Nephron progenitor cell (in vitro differentiated cells): Measurements from ENCODE around the gene MAT2B.
A peak's percentile ranks its signal among the peaks of the same experiment; 100 is the strongest.

ENCODE experiments used
- DNase-seq: peaks from one replicate; pipeline ENCODE4 v3.0.0; 2021
- H3K27ac Mint-ChIP-seq: 2 replicates; pipeline ENCODE4 v1.8.0; 2021; ENCODE audit warnings: mild to moderate bottlenecking, moderate library complexity, mixed read lengths
- H3K27me3 Mint-ChIP-seq: 2 replicates; pipeline ENCODE4 v1.8.0; 2021; ENCODE audit warnings: mild to moderate bottlenecking, low read depth, mixed read lengths; ENCODE audit not compliant: poor library complexity
- H3K36me3 Mint-ChIP-seq: 2 replicates; pipeline ENCODE4 v1.8.0; 2021; ENCODE audit warnings: low read depth, mixed read lengths
- H3K4me1 Mint-ChIP-seq: 2 replicates; pipeline ENCODE4 v1.8.0; 2021; ENCODE audit warnings: mixed read lengths
- H3K4me3 Mint-ChIP-seq: 2 replicates; pipeline ENCODE4 v1.8.0; 2021; ENCODE audit warnings: mild to moderate bottlenecking, moderate library complexity, mixed read lengths
- H3K9me3 Mint-ChIP-seq: 2 replicates; pipeline ENCODE4 v1.8.0; 2021; ENCODE audit warnings: mild to moderate bottlenecking, moderate library complexity, mixed read lengths
- CTCF ChIP-seq: fragments of 200-600 bp; sonication (generic); IDR thresholded peaks from 2 replicates; pipeline ENCODE4 v1.5.0; 2021; ENCODE audit warnings: antibody characterized with exemption

The MAT2B gene

GRCh38 chr5:163563112-163563511 lies 57.7 kb downstream of the MAT2B start:
- TF ChIP-seq CTCF = no peak
- Mint-ChIP-seq H3K27me3 (peaks cover 44% of the 10 kb centered on the region), H3K36me3 (no peaks in the 10 kb centered on the region), H3K9me3 (no peaks in the 10 kb centered on the region), H3K27ac (no peak overlapping the region), H3K4me3 (no peak overlapping the region), H3K4me1 (peaks cover 38% of the 10 kb centered on the region)
- no peak for DNase-seq

GRCh38 chr5:163563880-163564279 lies 58.5 kb downstream of the MAT2B start:
- H3K27me3 Mint-ChIP-seq = peaks cover 52% of the 10 kb centered on the region
- no peak for TF ChIP-seq CTCF
- peaks cover 38% of the 10 kb centered on the region for H3K4me1 Mint-ChIP-seq
- no peak overlapping the region for H3K4me3 Mint-ChIP-seq
- no peak overlapping the region for H3K27ac Mint-ChIP-seq
- no peaks in the 10 kb centered on the region for H3K36me3 Mint-ChIP-seq
- DNase-seq = no peak
- H3K9me3 Mint-ChIP-seq = no peaks in the 10 kb centered on the region

- no peak overlapping the region for H3K27ac Mint-ChIP-seq
- H3K9me3 Mint-ChIP-seq = no peaks in the 10 kb centered on the region
- DNase-seq = peak; percentile 69
- peaks cover 38% of the 10 kb centered on the region for H3K4me1 Mint-ChIP-seq
- H3K36me3 Mint-ChIP-seq = no peaks in the 10 kb centered on the region
- peak; percentile 85 for TF ChIP-seq CTCF
- H3K27me3 Mint-ChIP-seq = peaks cover 57% of the 10 kb centered on the region
- H3K4me3 Mint-ChIP-seq = no peak overlapping the region
These were observed 59.0 kb downstream of the MAT2B start for GRCh38 chr5:163564321-163564938.

GRCh38 chr5:163565492-163565891 lies 60.1 kb downstream of the MAT2B start:
- peak; percentile 39 for DNase-seq
- no peak for TF ChIP-seq CTCF
- H3K36me3 Mint-ChIP-seq = no peaks in the 10 kb centered on the region
- H3K27me3 Mint-ChIP-seq = peaks cover 68% of the 10 kb centered on the region
- H3K4me3 Mint-ChIP-seq = peak overlapping the region; percentile 78
- H3K4me1 Mint-ChIP-seq = peaks cover 38% of the 10 kb centered on the region
- no peaks in the 10 kb centered on the region for H3K9me3 Mint-ChIP-seq
- H3K27ac Mint-ChIP-seq = no peak overlapping the region

GRCh38 chr5:163565931-163566608 lies 60.7 kb downstream of the MAT2B start:
- Mint-ChIP-seq H3K4me3 (peak overlapping the region; percentile 78), H3K27me3 (peaks cover 70% of the 10 kb centered on the region), H3K27ac (no peak overlapping the region), H3K9me3 (no peaks in the 10 kb centered on the region), H3K36me3 (no peaks in the 10 kb centered on the region), H3K4me1 (peaks cover 38% of the 10 kb centered on the region)
- peak; percentile 43 for DNase-seq
- no peak for TF ChIP-seq CTCF

GRCh38 chr5:163566678-163567077 lies 61.3 kb downstream of the MAT2B start:
- TF ChIP-seq CTCF = no peak
- no peaks in the 10 kb centered on the region for H3K9me3 Mint-ChIP-seq
- no peak for DNase-seq
- H3K27me3 Mint-ChIP-seq = peaks cover 72% of the 10 kb centered on the region
- peaks cover 34% of the 10 kb centered on the region for H3K4me1 Mint-ChIP-seq
- H3K27ac Mint-ChIP-seq = no peak overlapping the region
- peak overlapping the region; percentile 50 for H3K4me3 Mint-ChIP-seq
- H3K36me3 Mint-ChIP-seq = no peaks in the 10 kb centered on the region
